Measurements from ENCODE around the gene DLG1.
A peak's percentile ranks its signal among the peaks of the same experiment; 100 is the strongest.

The DLG1 gene

DNA sequence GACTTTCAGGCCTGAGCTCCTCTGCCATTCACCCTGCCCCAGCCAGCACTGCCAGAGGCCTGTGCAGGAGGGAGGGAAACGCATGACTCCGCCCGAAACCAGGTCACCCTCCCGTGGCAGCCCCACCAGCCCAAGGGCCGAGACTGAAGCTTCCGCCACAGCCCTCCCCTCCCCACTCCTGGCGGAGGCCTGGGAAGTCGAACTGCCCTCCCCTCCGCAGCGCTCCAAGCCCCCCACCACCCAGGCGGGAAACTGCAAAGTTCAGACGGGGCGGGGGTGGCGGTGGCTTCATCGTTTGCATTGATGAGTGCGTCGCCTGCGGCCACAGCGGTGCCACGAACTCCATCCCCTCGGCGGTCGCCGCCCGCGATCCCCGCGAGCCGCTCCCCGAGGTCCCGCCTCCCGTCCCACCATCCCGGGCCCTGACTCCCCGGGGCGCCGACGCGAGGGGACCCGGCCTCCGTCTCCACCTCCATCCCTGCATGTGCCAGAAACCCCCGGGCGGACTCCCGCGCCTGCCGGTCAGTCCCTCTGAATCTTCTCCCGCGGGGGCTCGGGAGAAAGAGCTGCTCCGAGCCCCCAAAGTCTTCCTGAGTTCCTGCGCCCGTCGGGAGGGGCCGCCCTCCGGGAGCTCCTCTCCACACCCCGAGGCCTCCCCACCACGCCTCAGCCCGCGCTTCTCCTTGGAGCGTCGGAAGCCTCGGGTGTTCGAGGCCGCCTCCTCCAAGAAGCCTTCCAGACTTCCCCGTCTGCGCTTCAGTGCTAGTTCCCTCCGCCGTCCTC lies 269.5 kb downstream of the DLG1 start:
- ATAC-seq = peak in 1 of 2 donors; percentile 10

DNA sequence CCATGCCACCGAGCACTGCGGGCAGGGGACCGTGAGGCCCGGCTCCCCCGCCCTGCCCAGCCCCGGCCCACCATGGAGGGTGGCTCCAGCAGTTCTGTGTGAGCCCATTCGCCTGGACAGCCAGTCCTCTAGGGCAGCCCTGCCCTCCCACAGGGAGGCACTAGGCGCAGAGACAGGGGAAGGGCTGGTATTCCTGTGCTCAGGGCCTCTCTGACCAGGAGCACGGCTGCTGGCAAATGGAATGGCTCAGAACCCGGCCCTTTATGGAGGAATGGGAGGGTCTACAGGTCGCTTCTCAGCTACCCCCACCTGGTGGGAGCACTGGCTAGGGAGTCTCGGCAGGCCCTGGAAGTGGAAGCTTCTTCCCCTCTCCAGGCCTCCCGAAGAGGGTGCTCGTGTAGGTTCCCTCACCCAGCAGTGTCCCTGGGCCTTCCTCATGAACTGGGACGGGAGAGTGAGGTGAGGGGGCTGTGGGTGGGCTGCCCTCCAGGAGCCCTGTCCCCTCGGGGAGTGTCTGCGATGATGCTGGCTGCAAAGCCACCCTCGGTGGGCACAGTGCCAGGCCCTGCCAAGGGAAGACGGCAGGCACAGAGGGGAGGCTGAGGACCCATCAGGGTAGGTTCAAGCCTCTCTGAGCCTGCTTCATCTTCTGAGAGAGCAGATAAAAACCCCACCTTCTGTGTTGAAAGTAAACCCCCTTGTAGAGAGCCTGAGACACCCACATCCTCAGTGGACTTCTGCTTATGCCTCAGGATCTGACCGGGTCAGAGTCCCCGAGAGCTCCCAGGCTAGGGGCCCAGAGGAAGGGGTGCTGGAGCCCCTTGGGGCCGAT lies 270.3 kb downstream of the DLG1 start:
- no peak for ATAC-seq

DNA sequence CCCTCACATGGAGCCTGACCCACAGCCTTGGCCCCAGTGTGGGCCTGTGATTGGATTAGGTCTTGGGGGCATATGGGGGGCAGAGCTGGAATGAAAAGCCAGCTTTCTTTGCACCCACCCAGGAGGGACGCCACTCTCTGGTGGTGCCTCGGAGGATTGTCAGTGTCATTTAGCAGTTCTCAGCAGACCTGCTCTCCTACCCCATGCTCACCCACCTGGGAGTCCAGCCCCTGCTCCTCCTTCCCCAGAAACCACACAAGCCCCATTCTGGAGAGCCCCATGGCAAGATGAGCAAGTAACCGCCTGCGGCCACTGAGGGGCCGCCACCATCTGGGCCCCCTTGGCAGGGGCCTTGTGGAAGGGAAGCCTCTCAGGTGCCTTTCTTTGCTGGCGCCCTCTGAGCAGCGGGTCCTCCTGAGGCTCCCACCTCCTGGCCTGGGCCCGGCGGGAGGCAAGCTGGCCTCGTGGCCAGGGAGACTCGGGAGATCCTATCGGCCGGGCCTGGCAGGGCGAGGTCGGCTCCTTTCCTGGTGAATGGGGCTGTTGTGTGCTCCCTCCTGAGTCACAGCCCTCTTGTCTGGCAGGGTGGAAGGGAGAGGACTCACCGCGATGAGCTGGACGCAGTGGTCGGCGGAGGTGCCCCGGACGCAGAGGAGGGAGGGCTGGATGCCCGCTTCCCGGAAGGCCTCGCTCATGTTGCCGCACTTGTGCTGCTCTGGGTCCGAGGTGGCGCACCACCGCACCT lies 271.1 kb downstream of the DLG1 start:
- ATAC-seq = no peak

DNA sequence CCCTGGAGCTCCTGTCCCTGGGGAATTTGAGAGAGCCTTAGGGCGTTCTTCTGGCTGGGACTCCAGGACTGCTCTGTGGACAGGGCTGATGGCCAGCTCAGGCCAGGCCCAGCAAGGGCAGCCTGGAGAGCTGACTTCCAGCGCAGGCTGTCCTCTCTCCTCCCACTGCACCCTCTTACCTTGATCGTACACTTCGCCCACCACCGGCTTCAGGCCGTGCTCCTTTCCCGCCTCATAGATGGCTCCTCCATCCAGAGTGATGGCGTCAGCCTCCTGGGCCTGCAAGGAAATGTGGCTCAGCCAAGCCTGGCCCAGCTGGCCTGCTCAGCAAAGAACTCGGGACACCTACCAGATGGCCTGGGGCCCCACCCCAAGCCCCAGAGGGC lies 271.9 kb downstream of the DLG1 start:
- ATAC-seq = no peak

DNA sequence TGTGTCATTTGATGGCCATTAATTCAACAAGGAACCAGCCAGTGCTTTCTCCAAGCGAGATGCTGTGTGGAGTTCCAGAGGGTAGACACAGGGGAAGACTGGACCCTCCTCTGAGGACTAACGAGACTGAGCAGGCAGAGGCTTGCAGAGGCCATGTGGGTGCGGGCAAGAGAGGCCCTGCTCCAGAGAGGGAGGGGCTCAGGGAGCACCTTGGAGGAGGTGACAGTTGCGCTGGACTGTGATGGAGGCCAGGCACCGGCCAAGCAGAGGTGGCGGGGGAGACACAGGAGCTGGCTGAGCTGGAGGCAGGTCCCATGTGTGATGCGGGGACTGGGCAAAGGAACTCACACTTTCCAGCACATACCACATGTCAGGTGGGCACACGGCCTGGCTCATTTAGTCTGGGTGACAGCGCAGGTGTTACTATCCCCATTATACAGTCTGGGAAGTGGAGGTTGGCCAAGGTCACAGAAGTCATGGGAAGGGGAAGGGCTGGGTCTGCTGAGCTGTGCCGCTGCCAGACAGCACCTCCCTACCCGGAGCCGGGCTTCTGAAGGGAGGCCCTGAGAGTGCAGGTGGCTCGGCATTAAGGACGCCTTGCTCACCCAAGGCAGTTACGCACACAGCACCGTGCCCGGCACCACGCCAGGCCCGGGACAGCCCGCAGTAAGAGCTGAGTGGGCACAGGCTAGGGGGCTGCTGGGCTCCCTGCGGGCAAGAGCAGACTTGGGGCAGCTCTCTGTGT lies 272.5 kb downstream of the DLG1 start:
- no peak for ATAC-seq

DNA sequence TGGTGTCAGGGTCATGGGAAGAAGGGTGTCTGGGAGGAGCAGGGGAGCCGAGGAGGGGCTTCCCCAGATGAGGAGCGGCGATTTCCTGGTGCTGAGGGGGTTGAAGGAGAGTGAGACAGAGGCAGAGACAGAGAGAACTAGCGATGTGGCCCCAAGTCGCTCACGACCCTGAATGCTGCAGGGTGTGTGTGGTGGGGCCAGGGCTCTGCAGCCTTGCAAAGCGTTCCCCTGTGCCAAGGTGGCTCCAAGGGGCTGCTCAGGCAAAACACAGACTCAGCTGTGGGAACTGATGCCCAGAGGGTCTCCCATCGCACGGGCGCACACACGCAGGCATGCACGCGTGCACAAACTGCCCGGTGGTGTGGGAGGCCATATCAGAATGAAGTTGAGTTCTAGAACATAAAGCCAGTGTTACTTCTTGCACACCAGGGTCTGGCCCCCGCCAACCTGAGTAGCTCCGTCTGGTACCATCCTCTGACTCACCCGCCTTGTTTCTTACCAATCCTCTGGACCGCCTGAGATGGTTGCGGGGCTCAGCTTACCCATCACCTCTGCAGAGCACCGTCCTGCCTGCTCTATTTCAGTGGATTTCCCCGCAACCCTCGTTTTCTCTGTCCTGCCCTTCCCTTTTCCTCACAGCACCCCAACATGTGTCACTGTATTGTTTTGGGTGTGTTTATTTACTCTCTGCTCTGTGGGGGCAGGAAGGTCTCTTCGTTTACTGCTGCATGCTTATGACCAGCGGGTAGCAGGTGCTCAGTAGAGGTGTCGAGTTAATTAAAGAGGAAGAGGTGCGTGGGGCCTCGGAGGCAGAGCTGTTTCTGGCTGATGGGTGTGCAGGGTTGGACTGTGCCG lies 273.3 kb downstream of the DLG1 start:
- no peak for ATAC-seq

DNA sequence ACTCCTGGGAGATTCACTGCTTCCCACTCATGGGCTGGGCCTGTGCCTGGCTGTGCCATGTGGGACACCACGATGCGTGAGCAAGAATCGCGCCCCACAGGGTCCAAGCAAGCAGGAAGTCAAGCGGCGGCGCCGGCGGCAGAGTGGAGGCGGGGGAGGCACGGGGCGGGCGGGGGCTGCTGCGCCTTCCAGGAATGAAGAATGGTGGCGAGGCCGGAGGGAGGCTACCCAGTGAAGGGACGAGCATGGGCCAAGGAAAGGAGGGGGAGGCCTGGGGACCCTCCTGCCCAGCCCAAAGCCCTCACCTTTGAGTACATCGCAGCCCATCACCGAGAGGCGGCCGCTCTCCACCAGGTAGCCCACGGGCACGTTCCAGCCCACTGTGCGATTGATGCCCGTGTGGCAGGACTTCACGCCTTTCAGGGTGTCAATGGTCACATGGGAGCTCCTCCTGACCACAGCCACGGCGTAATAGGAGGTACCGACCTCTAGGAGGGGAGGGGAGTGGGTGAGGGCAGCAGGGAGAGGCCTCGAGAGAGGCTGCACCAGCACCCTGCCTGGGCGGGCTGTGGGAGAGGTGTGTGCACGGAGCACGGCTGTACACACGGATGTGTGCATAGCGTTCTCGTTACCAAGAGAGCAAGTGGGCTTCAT lies 274.3 kb downstream of the DLG1 start:
- no peak for ATAC-seq

DNA sequence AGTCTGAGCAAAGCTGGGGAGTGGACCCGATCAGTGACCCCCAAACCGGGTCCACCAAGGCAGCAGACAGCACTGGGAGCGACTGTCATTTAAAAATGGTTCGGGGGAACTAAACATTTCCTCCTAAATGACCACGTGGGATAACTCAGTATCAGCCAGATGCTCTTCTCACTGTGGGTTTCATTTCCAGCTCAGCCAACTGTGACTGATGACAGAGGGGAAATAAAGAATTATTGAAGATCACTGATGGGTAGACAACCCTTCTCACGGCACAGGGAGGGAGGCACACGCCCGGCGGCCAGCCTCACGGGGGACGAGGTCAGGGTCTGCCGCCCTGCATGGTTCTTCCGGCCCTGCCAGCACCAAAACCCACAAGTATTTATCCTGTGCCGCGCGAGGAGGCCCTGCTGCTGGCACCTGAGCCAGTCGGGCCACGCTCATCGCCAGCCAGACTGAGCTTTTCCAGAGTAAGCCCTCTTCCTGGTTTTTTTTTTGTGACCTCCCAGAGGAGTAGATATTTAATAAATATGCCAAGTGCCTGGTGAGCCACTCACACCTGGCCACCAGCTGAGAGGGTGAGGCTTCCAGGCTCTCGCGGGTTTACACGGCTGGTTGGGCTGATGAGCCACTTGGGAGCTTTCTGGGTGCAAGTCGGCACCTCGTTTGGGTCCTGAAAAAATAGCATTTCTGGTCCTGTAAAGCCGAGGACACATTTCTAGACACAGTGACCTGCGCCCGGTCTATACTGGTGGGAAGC lies 275.0 kb downstream of the DLG1 start:
- peak; percentile 41 to 55 for ATAC-seq

DNA sequence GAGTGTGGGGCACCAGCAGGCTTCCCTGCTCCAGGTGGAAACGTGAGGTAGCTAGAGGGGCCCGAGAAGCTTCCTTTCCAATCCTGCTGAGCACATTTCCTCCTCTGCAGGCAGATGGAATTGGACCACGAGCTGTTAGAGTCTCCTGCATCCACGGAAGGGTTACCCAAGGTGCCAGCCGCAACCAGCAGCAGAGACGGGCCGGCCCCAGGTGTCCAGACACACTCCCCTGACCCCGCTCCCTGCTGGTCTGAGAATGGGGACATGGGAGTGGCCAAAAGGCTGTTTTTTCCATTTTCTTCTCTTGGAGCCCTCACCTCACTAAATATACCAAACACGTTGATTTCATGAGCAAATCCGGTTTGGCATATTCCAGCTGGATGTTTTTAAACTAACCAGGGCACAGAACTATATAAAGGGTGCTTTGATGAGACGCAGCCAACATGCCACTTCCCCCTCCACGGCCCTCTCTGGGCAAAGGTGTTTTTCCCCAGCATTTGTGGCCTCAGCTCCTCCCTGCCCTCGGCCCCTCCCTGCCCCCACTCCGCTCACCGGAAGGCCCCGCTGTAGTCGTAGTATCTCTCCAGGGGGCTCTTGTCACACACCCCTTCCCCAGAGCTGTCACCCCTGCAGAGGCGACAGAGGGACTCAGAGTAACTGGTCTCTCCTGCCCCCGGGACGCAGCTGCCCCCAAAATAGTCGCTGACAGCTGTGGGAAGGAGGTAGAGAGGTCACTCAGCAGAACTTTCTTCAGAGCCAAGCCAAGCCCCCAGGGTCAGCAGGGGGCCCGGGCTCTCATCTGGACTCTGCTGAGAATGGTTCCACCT lies 275.8 kb downstream of the DLG1 start:
- no peak for ATAC-seq

DNA sequence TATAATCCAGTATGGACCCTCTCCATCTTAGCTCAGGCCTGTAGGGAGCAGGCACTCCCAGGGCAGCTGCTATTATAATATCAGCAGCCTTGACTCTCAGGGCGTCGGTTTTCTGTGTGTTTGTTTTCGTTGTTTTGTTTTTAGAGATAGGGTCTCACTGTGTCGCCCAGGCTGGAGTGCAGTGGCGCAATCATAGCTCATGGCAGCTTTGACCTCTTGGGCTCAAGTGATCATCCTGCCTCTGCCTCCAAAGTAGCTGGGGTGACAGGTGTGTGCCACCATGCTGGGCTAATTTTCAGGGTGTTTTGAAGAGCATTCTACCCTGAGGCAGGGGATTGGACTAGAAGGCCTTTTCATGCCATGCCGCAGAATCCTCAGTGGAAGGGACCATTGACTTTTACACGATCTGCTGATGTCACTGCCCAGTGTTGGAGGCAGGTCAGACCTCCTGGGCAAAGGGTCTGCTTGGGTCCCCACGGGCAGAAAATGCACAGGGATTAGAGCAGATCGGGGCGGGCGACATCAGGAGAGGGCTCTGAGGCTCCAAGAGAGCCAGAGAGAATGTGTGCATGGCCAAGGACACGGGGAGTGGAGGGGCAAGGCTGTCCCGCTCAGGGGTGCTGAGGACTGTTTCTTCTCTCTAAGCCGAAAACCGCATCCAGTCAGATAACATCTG lies 276.5 kb downstream of the DLG1 start:
- ATAC-seq = no peak

DNA sequence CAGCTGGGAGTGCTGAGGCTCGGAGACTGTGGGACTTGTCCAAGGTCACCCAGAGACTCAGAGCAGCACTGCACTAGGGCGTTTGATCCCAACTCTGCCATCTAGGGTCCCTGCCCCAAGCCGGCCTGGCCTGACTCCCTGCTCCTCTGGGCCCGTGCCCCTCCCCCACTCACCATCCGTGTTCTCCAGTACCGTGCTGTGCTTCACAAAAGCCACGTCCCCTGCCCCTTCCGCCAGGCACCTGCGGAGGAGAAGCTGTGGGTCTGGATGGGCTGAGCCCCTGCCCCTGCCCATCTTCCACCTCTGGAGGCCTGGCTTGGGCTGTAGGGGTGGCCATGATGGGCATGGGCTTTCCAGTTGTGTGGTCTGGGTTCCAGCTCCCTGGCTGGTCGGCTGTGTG lies 277.2 kb downstream of the DLG1 start:
- ATAC-seq = no peak

DNA sequence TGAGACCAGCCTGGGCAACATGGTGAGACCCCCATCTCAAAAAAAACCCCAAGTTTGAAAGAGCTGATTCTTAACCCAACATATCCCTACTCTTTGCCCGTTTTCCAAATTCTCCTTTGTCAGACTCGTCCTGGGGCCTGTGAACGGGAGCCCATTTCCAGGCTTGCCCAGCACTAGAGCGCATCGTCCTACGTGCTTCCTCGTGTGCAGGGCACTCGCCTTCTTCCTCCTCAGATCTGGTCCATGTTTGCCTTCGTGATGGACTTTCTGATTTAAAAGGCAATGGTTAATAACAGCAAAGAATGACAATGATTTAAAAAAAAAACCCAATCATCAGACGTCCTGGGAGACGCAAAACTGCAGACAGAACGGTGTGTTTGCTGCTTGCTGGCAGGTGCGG lies 278.9 kb downstream of the DLG1 start:
- ATAC-seq = no peak

DNA sequence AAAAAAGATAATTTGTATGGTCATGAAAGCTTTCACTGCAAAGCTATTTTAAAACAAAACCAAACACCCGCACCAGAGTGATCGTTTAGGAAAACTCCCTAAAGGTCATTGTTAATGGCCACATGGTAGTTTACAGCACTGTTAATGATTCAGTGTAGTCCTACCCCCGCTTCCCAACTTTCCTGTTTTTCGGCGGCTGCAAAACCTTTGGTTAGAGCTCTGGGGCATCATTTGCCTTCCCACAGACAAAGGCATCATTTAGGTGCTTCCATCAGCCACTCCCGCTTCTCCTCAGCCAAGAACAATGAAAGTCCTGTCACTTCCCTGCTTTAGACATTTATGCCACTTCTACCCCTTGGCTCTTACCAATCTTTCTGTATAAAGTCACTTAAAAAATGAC lies 279.4 kb downstream of the DLG1 start:
- ATAC-seq = no peak

DNA sequence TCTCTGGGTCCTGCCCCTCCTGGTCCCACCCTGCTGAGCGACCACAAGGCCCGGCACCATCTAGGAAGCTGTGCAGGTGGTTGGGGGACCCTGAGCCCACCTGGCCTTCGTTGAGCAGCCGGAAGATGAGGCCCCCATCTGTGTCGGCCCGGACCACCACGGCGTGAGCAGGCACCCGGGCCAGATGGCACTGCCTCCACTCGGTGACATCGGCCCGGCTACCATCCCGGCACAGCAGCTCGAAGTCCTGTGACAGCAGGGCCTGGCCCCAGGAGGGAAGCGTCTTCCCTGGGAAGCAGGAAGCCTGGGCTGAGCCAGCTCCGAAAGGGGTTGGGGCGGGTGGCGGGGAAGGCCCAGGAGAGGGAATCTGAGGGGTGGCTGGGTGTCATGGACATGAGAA lies 281.4 kb downstream of the DLG1 start:
- no peak for ATAC-seq

DNA sequence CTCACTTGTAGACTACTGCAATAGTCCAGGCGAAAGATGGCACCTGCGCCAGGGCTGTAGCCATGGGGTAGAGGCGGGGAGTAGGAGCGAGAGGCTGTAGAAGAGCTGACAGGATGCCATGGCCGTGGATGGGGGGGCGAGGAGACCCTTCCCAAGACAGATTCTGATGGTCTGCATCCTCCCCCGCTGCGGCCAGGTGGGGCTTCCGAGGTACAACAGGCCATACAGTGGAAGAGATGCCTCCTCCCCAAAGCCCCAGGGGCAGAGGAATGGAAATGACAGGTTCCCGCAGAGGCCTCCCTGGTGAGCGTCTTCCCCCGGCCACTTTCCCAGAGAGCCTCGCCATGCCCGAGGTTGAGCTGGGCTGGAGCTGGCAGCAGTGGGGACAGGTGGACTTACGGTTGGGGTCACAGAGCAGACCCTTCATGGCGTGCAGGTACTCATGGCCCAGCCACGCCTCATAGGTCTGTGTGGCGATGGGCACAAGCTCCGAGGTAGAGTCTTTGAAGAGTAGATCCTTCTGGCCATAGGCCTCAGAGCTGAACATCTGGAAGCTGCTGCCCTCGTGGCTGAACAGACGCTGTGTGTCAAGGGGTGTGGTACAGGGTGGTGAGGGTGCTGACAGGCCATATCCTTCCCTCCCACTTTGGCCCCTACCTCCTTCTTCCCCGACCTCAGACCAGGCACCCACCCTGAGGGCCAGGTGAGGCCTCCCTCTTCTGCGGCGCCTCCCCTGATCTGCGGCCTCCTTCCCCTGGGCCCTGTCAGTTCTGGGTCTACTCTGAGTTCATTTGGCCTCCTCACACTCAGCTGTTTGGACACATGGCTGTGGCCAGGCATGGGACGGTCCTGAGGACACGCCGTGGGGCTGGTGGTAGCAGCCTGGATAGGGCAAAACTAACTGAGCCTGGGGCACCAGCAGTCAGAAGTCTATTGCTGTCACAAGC lies 282.3 kb downstream of the DLG1 start:
- ATAC-seq = no peak

DNA sequence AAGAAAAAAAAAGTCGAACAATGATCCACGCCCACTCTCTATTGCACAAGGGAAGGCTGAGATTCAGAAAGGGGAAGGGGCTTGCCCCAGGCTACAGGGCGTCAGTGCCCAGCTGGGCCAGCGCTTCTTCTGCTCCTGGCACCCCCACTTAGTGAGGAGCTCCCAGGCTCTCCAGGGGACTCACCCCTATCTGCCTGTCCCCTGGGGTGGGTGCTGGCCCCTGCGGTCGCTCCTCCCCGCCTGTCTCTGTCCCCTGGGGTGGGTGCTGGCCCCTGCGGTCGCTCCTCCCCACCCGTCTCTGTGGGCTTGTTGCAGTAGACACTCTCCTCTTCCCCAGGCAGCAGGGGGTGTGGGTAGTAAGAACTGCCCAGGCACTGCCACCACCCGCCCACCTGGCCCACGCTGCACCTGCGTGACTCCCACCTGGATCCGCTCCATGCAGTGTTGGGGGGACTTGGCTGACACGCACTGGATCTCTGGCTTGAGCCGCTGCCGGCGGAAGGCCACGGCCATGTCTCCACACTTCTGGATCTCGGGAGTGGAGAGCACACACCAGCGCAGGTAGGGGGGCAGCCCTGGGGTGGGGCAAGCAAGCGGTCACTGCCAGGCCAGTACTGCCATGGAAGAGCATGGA lies 283.4 kb downstream of the DLG1 start:
- no peak for ATAC-seq

DNA sequence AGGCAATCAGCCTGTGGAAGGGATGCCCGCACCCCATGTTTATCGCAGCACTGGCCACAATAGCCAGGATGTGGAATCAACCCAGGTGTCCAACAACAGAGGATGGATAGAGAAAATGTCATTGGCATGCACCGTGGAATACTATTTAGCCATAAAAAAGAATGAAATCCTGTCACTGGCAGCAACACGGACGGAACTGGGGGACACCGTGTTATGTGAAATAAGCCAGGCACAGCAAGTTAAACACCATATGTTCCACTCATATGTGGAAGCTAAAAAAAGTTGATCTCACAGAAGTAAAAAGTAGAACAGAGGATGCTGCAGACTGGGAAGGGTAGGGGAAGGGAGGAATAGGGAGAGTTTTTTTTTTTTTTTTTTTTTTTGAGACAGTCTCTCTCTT lies 284.4 kb downstream of the DLG1 start:
- ATAC-seq = no peak
